Measurements from ENCODE around the gene RAMP2. TPM values are rescaled to one million over a fixed set of nuclear protein-coding genes. Genes with fewer than 3 reads are reported as not detected.

The RAMP2 gene
- total RNA-seq, 1 experiment from 2014 or later = not detected

DNA sequence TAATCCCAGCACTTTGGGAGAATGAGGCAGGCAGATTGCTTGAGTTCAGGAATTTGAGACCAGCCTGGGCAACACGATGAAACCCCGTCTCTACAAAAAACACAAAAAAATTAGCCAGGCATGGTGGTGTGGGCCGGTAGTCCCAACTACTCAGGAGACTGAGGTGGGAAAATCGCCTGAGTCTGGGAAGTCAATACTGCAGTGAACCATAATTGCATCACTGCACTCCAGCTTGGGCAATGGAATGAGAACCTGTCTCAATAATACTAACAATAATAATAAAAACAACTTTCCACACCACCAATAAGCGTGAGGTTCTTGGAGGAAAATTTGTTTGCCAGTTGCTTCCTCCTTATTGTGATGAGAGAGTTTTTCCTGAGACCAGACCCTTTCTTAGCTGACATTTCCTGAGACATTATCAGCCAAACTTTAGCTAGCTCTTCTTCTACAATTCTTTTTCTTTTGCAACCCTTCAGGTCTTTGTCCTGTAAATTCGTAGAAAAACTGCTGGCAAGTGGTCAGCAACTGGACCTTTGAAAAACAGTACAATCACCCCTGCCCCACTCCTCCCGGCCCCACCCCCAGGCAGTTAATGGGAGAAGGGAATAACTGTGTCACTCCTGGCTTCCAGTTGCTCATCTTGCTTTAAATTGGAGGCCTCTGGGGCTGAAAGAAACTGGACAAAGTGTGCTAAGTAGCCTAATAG, 12.7 kb upstream of the RAMP2 start:
- no peak overlapping the region for H3K4me2 ChIP-seq (ENCODE audit: low read length)
- intact Hi-C loops (cut with micrococcal nuclease) = no loop called here
- CTCF ChIA-PET = no interaction called here
- no peak overlapping the region for H2AFZ ChIP-seq (ENCODE audit: low read length)
- no peaks in the 10 kb centered on the region for H3K36me3 ChIP-seq (ENCODE audit: low read depth, low read length)
- peaks cover 7% of the 10 kb centered on the region for H3K4me1 ChIP-seq (ENCODE audit: insufficient read depth, low read length)
- no peaks in the 10 kb centered on the region for H3F3A ChIP-seq (ENCODE audit: low read length, unreplicated experiment)
- peaks cover 5% of the 10 kb centered on the region for H3K79me2 ChIP-seq (ENCODE audit: low read length)
- ATAC-seq (no peak), DNase-seq (no peak)
- TF ChIP-seq, protein P1, sequence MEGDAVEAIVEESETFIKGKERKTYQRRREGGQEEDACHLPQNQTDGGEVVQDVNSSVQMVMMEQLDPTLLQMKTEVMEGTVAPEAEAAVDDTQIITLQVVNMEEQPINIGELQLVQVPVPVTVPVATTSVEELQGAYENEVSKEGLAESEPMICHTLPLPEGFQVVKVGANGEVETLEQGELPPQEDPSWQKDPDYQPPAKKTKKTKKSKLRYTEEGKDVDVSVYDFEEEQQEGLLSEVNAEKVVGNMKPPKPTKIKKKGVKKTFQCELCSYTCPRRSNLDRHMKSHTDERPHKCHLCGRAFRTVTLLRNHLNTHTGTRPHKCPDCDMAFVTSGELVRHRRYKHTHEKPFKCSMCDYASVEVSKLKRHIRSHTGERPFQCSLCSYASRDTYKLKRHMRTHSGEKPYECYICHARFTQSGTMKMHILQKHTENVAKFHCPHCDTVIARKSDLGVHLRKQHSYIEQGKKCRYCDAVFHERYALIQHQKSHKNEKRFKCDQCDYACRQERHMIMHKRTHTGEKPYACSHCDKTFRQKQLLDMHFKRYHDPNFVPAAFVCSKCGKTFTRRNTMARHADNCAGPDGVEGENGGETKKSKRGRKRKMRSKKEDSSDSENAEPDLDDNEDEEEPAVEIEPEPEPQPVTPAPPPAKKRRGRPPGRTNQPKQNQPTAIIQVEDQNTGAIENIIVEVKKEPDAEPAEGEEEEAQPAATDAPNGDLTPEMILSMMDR (conservative IDR thresholded peaks at IDR 0.05; ENCODE audit: low read depth, low read length) = no peak
- TF ChIP-seq EZH2 (IDR thresholded peaks at IDR 0.05; ENCODE audit: low read length, unreplicated experiment) (no peak), EZH2phosphoT487 (IDR thresholded peaks at IDR 0.05; ENCODE audit: borderline replicate concordance, low read length) (no peak)
- no peak overlapping the region for H3K4me3 ChIP-seq (ENCODE audit: low read length)
- H4K20me1 ChIP-seq (ENCODE audit: low read length) = no peaks in the 10 kb centered on the region
- POLR2A ChIA-PET (ENCODE audit: unreplicated experiment) = no interaction called here
- H3K9me3 ChIP-seq (ENCODE audit: low read length) = no peaks in the 10 kb centered on the region
- no peaks in the 10 kb centered on the region for H3K9me2 ChIP-seq (replicated peaks; ENCODE audit: low read length)
- no TSS peak for BruUV-seq (replicated peaks)
- no peaks in the 10 kb centered on the region for H3K27me3 ChIP-seq (ENCODE audit: low read length)
- no peak overlapping the region for H3K9ac ChIP-seq (ENCODE audit: low read length)
- H3K27ac ChIP-seq (ENCODE audit: low read length) = no peak overlapping the region

DNA sequence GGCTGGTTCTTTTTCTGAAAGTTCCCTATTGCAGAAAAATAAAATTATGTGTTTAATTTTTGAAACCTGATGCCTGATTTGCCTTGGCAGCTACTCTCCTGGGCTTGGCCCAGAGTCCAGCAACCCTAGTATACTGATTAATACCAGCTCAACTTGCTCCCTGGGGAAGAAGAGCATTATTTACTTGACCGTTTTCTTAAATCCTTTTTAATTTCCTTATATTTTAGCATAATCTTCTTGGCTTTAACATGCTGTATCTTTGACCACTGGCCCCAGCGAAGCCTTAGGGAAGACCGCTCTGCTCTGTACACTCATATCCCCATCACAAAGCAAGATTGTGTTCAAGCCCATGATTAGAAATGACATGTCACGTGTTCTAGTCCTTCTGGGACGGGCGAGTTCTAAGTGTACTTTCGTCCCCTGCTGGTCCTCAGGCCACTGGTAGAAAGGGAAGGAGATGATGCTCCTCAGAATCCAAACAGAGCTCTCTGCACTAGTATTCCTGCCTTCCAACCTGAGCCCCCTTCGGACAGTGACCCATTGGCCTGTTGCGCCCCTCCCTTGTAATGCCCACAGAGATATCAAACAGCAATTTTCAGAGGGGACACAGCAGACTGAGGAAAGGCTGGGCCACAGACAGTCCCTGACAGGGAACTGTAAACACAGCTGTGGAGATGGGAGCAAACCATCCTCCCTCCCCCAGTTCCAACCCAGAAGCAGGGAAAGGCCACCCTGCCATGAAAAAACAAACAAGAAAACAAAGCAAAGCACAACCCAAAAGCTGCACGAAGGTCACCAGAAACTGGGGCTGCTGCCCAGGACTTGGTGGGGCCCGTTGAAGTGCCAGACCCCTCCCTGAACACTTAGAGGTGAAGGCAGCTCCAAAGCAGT, 11.9 kb upstream of the RAMP2 start:
- TF ChIP-seq EZH2phosphoT487 (IDR thresholded peaks at IDR 0.05; ENCODE audit: borderline replicate concordance, low read length) (no peak), EZH2 (IDR thresholded peaks at IDR 0.05; ENCODE audit: low read length, unreplicated experiment) (no peak)
- TF ChIP-seq, protein P1 (conservative IDR thresholded peaks at IDR 0.05; ENCODE audit: low read depth, low read length) = no peak
- no peaks in the 10 kb centered on the region for H3K9me3 ChIP-seq (ENCODE audit: low read length)
- ChIA-PET CTCF (no interaction called here), POLR2A (ENCODE audit: unreplicated experiment) (no interaction called here)
- no peaks in the 10 kb centered on the region for H3K27me3 ChIP-seq (ENCODE audit: low read length)
- no peak overlapping the region for H3K27ac ChIP-seq (ENCODE audit: low read length)
- ATAC-seq = no peak
- peaks cover 7% of the 10 kb centered on the region for H3K4me1 ChIP-seq (ENCODE audit: insufficient read depth, low read length)
- intact Hi-C loops (cut with micrococcal nuclease) = no loop called here
- H3K9me2 ChIP-seq (replicated peaks; ENCODE audit: low read length) = no peaks in the 10 kb centered on the region
- H3K79me2 ChIP-seq (ENCODE audit: low read length) = no peaks in the 10 kb centered on the region
- DNase-seq = no peak
- H2AFZ ChIP-seq (ENCODE audit: low read length) = no peak overlapping the region
- no peaks in the 10 kb centered on the region for H3F3A ChIP-seq (ENCODE audit: low read length, unreplicated experiment)
- H3K4me3 ChIP-seq (ENCODE audit: low read length) = no peak overlapping the region
- no peaks in the 10 kb centered on the region for H3K36me3 ChIP-seq (ENCODE audit: low read depth, low read length)
- H3K4me2 ChIP-seq (ENCODE audit: low read length) = no peak overlapping the region
- no peaks in the 10 kb centered on the region for H4K20me1 ChIP-seq (ENCODE audit: low read length)
- no peak overlapping the region for H3K9ac ChIP-seq (ENCODE audit: low read length)
- no TSS peak for BruUV-seq (replicated peaks)

All from PC-3 (cell line).